ENCODE measurements around the gene RFTN1.

- TF ChIP-seq CTCF (IDR thresholded peaks at IDR 0.05) (no peak), EP300 (IDR thresholded peaks at IDR 0.05) (no peak)
Measured at GRCh38 chr3:16332904-16333426, 180.5 kb downstream of the RFTN1 start.

All from tibial nerve (tissue), 4 donors.